ENCODE results near the gene TJP3. TPM values are rescaled to one million over a fixed set of nuclear protein-coding genes. Genes with fewer than 3 reads are reported as not detected.

Gene TJP3
- polyA plus RNA-seq, 6 donors from 2014 or later, result 1.2 to 3.8 (median 2.0) TPM; not detected in 1

GRCh38 chr19:3788996-3789778 is 81.0 kb downstream of the TJP3 start:
- H3K4me3 Mint-ChIP-seq, result peak overlapping the region in 1 of 8 donors; percentile 49
- H3K27me3 Mint-ChIP-seq, result peaks cover 0 to 6% (median 4%) of the 10 kb centered on the region in 3 donors
- DNase-seq (no peak), ATAC-seq (ENCODE audit: low read depth in 2 of 2) (no peak)
- H3K4me1 Mint-ChIP-seq, result peaks cover 12 to 15% (median 14%) of the 10 kb centered on the region in 3 donors
- H3K27ac Mint-ChIP-seq, result peak overlapping the region in 1 of 6 donors; percentile 86
- H3K9me3 Mint-ChIP-seq, result peaks cover 0 to 6% (median 4%) of the 10 kb centered on the region in 7 donors
- peaks cover 0 to 8% of the 10 kb centered on the region in 2 donors for H3K36me3 Mint-ChIP-seq

GRCh38 chr19:3790209-3790734 is 82.1 kb downstream of the TJP3 start:
- Mint-ChIP-seq H3K4me1 (peaks cover 3 to 6% (median 5%) of the 10 kb centered on the region in 3 donors), H3K27me3 (peaks cover 0 to 6% (median 4%) of the 10 kb centered on the region in 3 donors), H3K36me3 (peaks cover 0 to 8% of the 10 kb centered on the region in 2 donors), H3K27ac (peak overlapping the region in 1 of 6 donors; percentile 83), H3K4me3 (peak overlapping the region in 2 of 8 donors; percentile 33 to 48), H3K9me3 (peaks cover 0 to 6% (median 4%) of the 10 kb centered on the region in 7 donors)
- no peak for ATAC-seq (ENCODE audit: low read depth in 2 of 2)
- no peak for DNase-seq

GRCh38 chr19:3790941-3791340 is 82.8 kb downstream of the TJP3 start:
- DNase-seq (no peak), ATAC-seq (ENCODE audit: low read depth in 2 of 2) (no peak)
- Mint-ChIP-seq H3K27me3 (peaks cover 0 to 6% (median 4%) of the 10 kb centered on the region in 3 donors), H3K9me3 (peaks cover 0 to 6% (median 4%) of the 10 kb centered on the region in 7 donors), H3K4me3 (no peak overlapping the region), H3K4me1 (peaks cover 0 to 6% (median 2%) of the 10 kb centered on the region in 3 donors), H3K27ac (no peak overlapping the region), H3K36me3 (peaks cover 0 to 8% of the 10 kb centered on the region in 2 donors)

- Mint-ChIP-seq H3K4me1 (peaks cover 0 to 6% (median 2%) of the 10 kb centered on the region in 3 donors), H3K27ac (no peak overlapping the region), H3K9me3 (peaks cover 7 to 18% (median 10%) of the 10 kb centered on the region in 7 donors), H3K4me3 (no peak overlapping the region), H3K36me3 (peaks cover 0 to 16% of the 10 kb centered on the region in 2 donors), H3K27me3 (peaks cover 0 to 13% (median 4%) of the 10 kb centered on the region in 3 donors)
- ATAC-seq (ENCODE audit: low read depth in 2 of 2) (no peak), DNase-seq (no peak)
These were observed 83.9 kb downstream of the TJP3 start for GRCh38 chr19:3792114-3792513.

- peak overlapping the region in 1 of 6 donors; percentile 62 for H3K27ac Mint-ChIP-seq
- no peak for DNase-seq
- ATAC-seq (ENCODE audit: low read depth in 2 of 2), result no peak
- peaks cover 0 to 13% (median 4%) of the 10 kb centered on the region in 3 donors for H3K27me3 Mint-ChIP-seq
- peaks cover 0 to 17% of the 10 kb centered on the region in 2 donors for H3K36me3 Mint-ChIP-seq
- peaks cover 0 to 10% (median 2%) of the 10 kb centered on the region in 3 donors for H3K4me1 Mint-ChIP-seq
- peak overlapping the region in 1 of 8 donors; percentile 5 for H3K4me3 Mint-ChIP-seq
- peaks cover 7 to 18% (median 10%) of the 10 kb centered on the region in 7 donors for H3K9me3 Mint-ChIP-seq
These were observed 85.6 kb downstream of the TJP3 start for GRCh38 chr19:3793799-3794198.

- Mint-ChIP-seq H3K9me3 (peaks cover 7 to 16% (median 9%) of the 10 kb centered on the region in 7 donors), H3K27me3 (peaks cover 0 to 13% (median 0%) of the 10 kb centered on the region in 3 donors), H3K27ac (peak overlapping the region in 1 of 6 donors; percentile 28), H3K36me3 (peaks cover 0 to 15% of the 10 kb centered on the region in 2 donors), H3K4me3 (no peak overlapping the region), H3K4me1 (peaks cover 2 to 10% (median 4%) of the 10 kb centered on the region in 3 donors)
- ATAC-seq (ENCODE audit: low read depth in 2 of 2) (no peak), DNase-seq (no peak)
These were observed 88.2 kb downstream of the TJP3 start for GRCh38 chr19:3796358-3796757.

- DNase-seq, result no peak
- Mint-ChIP-seq H3K36me3 (peaks cover 0 to 9% of the 10 kb centered on the region in 2 donors), H3K27ac (no peak overlapping the region), H3K4me3 (no peak overlapping the region), H3K4me1 (peaks cover 2 to 11% (median 10%) of the 10 kb centered on the region in 3 donors), H3K27me3 (peaks cover 0 to 23% (median 6%) of the 10 kb centered on the region in 3 donors), H3K9me3 (peaks cover 6 to 11% (median 7%) of the 10 kb centered on the region in 7 donors)
- no peak for ATAC-seq (ENCODE audit: low read depth in 2 of 2)
These were observed 90.0 kb downstream of the TJP3 start for GRCh38 chr19:3798137-3798536.

Other genes with a start within 250 kb of the TJP3 start
- 1 to 10 TPM in 1 of 6 donors, under 1 TPM in 3, not detected in 2; 0.50 to 1.2 (median 0.72) TPM for gene SMIM24, start 227.9 kb upstream of the TJP3 start, polyA plus RNA-seq (ENCODE audit: low read depth in 6 of 6)
- gene SMIM44, start 224.9 kb upstream of the TJP3 start, polyA plus RNA-seq (ENCODE audit: low read depth in 6 of 6), result not detected
- gene DOHH, start 207.7 kb upstream of the TJP3 start, polyA plus RNA-seq (ENCODE audit: low read depth in 6 of 6), result 10 to 100 TPM in 2 of 6 donors, 1 to 10 TPM in 4; 6.6 to 11.5 (median 7.4) TPM
- gene FZR1, start 202.1 kb upstream of the TJP3 start, polyA plus RNA-seq (ENCODE audit: low read depth in 6 of 6), result 10 to 100 TPM in 4 of 6 donors, 1 to 10 TPM in 2; 5.8 to 20.0 (median 10.7) TPM
- under 1 TPM in 1 of 6 donors, not detected in 5; 0.56 TPM for gene TEKTIP1, start 169.2 kb upstream of the TJP3 start, polyA plus RNA-seq (ENCODE audit: low read depth in 6 of 6)
- gene MFSD12, start 150.8 kb upstream of the TJP3 start, polyA plus RNA-seq (ENCODE audit: low read depth in 6 of 6), result 10 to 100 TPM; 19.1 to 37.6 (median 26.7) TPM
- 10 to 100 TPM; 36.4 to 46.9 (median 44.3) TPM for gene HMG20B, start 135.4 kb upstream of the TJP3 start, polyA plus RNA-seq (ENCODE audit: low read depth in 6 of 6)
- gene GIPC3, start 122.9 kb upstream of the TJP3 start, polyA plus RNA-seq (ENCODE audit: low read depth in 6 of 6), result 1 to 10 TPM in 1 of 6 donors, under 1 TPM in 4, not detected in 1; 0.06 to 1.0 (median 0.21) TPM
- 10 to 100 TPM; 15.9 to 32.5 (median 22.7) TPM for gene TBXA2R, start 101.5 kb upstream of the TJP3 start, polyA plus RNA-seq (ENCODE audit: low read depth in 6 of 6)
- 10 to 100 TPM in 1 of 6 donors, 1 to 10 TPM in 5; 2.7 to 15.4 (median 7.9) TPM for gene CACTIN, start 81.6 kb upstream of the TJP3 start, polyA plus RNA-seq (ENCODE audit: low read depth in 6 of 6)
- gene PIP5K1C, start 7.9 kb upstream of the TJP3 start, polyA plus RNA-seq (ENCODE audit: low read depth in 6 of 6), result 10 to 100 TPM in 1 of 6 donors, 1 to 10 TPM in 4, under 1 TPM in 1; 0.41 to 13.4 (median 4.9) TPM
- gene APBA3, start 53.3 kb downstream of the TJP3 start, polyA plus RNA-seq (ENCODE audit: low read depth in 6 of 6), result 10 to 100 TPM; 28.8 to 51.6 (median 35.3) TPM
- gene MRPL54, start 54.3 kb downstream of the TJP3 start, polyA plus RNA-seq (ENCODE audit: low read depth in 6 of 6), result 100 to 1,000 TPM; 113 to 186 (median 131) TPM
- under 1 TPM in 1 of 6 donors, not detected in 5; 0.20 TPM for gene RAX2, start 63.8 kb downstream of the TJP3 start, polyA plus RNA-seq (ENCODE audit: low read depth in 6 of 6)
- gene MATK, start 78.0 kb downstream of the TJP3 start, polyA plus RNA-seq (ENCODE audit: low read depth in 6 of 6), result 1 to 10 TPM; 3.2 to 6.7 (median 5.6) TPM
- gene ZFR2, start 160.7 kb downstream of the TJP3 start, polyA plus RNA-seq (ENCODE audit: low read depth in 6 of 6), result 1 to 10 TPM in 1 of 6 donors, under 1 TPM in 2, not detected in 3; 0.45 to 3.5 (median 0.95) TPM
- gene ATCAY, start 172.3 kb downstream of the TJP3 start, polyA plus RNA-seq (ENCODE audit: low read depth in 6 of 6), result not detected
- gene NMRK2, start 224.7 kb downstream of the TJP3 start, polyA plus RNA-seq (ENCODE audit: low read depth in 6 of 6), result not detected

All from naive B cell (primary cell).